HG02840 (cell line): ENCODE measurements around the gene GPR152.
"Not testable (repeated sequence)": the region's sequence is repeated elsewhere in the genome, so short reads cannot be mapped to it uniquely, and the experiment has no call there.

ENCODE experiments used
- ATAC-seq: cut with Tn5 transposase; IDR thresholded peaks from one replicate; pipeline ENCODE4 v1.9.1; 2021; ENCODE audit warnings: mild to moderate bottlenecking, moderate library complexity, moderate number of reproducible peaks; ENCODE audit not compliant: unreplicated experiment, low FRiP score

The GPR152 gene

DNA sequence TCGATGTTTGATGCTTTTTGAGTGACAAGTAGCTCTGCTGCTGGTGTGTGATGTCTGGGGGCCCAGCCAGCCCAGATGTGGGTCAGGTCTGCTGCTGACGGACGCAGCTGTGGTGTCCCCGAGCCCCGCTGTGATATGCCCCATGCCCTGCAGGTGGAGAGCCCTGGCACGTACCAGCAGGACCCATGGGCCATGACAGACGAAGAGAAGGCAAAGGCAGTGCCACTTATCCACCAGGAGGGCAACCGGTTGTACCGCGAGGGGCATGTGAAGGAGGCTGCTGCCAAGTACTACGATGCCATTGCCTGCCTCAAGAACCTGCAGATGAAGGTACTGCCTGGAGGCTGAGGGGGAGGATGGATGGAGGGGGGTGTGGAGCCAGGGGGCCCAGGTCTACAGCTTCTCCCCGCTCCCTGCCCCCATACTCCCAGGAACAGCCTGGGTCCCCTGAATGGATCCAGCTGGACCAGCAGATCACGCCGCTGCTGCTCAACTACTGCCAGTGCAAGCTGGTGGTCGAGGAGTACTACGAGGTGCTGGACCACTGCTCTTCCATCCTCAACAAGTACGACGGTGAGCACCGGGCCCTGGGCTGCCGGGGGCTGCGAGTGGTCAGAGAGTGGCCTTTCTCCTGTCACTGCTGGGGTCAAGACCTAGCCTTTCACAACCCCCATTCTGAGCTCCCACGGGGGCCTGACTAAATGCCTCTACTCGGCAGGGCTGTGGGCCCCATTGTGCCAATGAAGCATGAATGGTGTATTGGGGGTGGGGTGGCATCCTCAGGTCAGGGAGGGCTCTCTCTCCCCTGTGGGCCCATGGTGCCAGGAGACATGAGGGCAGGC lies 37.6 kb upstream of the GPR152 start:
- ATAC-seq: no peak

DNA sequence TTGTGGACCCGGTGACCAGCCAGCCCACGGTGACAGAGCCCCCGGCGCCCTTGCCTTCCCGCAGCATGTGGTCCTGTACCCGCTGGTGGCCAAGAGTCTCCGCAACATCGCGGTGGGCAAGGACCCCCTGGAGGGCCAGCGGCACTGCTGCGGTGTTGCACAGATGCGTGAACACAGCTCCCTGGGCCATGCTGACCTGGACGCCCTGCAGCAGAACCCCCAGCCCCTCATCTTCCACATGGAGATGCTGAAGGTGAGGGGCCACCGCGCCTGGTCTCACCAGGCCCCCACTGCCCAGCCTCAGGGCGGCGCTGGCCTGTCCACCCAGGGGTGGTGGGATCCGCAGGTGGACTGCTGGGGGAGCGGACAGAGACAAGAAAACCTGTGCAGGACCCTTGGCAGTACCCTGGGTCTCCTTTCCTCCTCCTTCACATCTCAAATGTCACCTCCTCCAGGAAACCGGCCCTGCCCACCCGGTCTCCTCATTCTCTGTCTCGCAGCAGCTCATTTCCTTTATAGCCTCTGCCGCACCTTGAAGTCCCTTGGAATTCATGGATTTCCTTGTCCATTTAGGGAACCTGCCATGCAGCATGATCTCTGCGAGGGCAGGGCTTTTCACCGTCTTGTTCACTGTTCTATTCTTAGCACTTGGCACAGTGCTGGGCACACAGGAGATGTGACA lies 36.8 kb upstream of the GPR152 start:
- no peak for ATAC-seq

DNA sequence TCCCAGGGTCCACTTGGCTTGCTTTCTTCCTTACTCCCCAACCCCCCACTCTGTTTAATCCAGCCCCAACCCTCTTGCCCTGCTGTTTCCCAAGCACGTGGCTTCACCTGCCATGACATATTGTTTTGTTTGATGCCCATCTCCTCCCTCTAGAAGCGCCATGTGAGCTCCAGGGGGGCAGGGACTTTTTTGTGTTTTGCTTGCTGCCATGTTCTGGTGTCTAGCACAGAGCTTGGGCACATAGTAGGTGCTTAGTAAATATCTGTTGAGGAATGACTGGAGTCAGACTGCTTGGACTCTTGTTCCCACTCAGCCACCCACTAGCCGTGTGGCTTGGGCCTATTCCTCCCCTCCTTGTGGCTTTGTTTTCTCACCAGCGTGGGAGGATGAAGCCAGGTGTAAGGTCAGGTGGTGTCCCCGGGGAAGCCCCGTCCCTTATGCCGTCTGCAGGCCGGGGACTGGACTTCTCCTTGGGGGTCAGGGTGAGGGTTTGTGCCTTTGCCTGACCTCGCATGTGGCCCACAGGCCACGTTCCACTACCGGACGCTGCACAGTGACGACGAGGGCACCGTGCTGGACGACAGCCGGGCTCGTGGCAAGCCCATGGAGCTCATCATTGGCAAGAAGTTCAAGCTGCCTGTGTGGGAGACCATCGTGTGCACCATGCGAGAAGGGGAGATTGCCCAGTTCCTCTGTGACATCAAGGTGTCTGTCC lies 34.1 kb upstream of the GPR152 start:
- no peak for ATAC-seq

DNA sequence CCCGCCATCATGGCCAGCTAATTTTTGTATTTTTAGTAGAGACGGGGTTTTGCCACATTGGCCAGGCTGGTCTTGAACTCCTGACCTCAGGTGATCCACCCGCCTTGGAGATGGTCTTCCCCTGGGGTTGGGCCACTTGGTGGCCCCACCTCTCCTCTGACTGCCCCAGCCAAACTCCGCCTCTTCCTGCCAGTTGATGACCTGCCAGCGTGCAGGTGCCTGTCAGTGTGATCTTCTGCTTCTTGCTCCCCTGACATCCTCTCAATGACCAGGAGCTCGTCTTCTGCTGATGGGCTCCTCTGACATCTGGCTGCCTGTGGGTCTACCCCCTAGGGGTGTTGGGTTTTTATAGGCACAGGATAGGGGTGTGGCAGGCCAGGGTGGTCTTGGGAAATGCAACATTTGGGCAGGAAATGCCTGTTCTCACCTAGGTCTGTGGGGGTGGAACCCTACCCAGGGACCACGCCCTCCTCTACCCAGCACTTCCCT lies 33.4 kb upstream of the GPR152 start:
- ATAC-seq: not testable (repeated sequence)

DNA sequence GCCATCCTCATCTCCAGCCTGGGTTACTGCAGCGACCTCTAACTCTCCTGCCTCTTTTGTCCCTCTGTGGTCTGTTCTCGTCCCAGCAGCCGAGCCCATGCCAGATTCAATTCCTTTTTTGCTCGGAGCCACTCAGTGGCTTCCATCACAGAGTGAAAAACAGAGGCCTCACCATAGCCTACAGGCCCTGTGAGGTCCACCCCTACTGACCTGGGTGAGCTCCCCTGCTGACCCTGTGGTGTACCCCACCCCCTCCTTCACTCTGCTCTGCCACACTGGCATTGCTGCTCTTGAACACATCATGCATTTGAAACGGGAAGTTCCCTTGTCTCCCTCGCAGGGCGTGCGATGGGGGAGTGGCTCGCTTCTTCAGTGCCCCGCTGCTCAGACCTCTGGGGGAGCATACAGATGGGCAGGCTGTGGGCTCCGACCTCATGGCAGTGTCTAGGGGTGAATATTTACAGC lies 32.4 kb upstream of the GPR152 start:
- no peak for ATAC-seq

DNA sequence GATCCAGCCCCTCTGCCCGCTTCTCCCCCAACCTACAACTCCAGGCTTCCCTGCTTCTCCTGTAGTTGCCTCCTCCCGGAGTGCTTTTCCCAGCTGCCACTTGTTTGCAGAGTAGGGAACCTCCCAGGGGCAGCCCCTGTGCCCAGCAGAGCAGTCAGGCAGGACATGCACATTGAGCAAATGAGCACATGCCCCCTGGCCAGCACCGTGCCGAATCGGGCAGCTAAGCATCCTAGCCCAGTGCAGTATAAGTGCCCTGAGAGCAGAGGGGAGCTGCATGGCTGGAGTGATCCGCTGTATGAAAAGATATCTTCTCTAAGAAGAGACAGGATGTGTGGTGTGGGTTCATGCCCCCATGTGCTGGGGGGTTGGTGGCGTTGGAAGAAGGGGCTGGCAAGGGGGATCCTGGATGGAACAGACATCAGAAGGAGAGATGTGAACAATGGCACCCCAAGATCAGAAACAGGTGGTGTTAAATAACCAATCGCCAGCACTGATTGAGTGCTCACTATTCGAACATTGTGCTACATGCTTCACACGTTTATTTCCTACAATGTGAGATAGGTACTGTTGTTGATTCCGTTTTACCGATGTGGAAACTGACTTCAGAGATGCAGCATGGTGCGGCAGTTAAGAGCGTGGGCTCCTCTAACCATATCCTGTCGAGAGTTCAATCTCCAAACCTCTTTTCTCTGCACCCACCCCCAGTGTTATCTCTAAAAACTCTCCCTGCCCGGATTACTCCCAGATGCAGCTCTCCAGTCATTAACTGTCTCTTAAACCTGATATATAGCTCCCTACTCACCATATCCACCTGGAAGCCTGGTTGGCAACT lies 31.5 kb upstream of the GPR152 start:
- no peak for ATAC-seq

DNA sequence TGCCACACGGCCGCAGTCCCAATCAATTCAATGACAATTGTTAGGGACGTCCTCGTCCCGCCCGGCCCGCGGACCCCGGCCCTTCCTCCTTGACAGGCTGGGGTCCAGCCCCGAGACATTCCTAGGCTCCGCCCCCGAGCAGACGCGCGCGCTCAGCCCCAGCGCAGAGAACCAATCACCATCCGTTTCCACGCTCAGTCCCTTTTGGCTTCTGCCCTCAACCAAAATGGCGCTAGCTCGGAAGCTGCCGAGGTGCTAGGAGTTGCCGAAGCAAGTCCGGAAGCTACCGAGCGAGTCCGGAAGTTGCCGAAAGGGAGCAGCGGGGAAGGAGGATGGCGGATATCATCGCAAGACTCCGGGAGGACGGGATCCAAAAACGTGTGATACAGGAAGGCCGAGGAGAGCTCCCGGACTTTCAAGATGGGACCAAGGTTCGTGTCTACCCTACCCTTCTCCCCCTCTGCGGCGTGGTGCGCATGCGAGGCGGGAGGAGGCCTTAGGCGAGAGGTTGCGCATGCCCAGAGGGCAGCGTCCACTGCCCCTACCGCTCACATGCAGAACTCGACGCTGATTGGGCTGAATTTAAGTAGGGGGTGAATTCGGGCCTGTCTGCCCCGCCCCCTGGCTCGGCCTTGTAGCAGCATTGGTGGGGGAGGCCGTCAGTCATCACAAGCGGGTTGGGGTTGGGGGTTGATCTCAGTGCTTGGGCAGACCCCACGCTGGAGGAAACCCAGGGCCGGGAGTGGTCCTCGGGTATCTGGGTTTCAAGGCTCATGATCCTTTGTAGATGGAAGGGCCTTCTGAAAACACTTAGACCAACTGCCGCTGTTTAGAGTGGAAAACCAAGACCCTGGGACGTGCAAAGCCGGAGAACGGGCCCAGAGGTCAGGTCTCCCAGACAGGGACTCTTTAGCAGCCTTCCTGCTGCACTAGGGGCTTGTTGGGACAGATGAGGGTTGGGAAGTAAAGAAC lies 30.6 kb upstream of the GPR152 start, which contains the start of gene AIP:
Gene AIP, plus strand, starts transcription at position 200 of the 972 bp plus-strand sequence. Its CDS starts 133 bp downstream, at position 333.
- peak; percentile 77 for ATAC-seq

DNA sequence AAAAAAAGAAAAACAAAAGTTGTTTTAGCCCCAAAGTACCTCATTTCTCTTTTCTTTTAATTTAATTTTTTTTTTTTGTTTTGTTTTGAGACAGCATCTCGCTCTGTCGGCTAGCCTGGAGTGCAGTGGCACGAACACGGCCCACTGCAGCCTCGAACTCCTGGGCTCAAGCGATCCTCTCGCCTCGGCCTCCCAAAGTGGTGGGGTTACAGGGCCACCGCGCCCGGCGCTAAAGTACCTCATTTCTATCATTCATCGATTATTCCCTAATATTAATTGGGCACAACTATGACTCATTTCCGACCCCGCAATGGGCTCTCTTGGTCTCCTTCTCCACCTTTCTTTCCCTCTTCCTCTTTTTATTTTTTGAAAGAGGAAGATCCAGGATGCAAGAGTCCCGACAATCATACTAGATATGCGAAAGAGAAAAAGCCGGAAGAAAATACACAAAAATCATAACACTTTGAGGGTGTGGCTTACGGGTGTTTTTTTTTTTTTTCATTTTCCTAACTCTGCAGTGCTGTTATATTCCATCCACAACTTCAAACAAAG lies 29.8 kb upstream of the GPR152 start:
- ATAC-seq: peak; percentile 1

DNA sequence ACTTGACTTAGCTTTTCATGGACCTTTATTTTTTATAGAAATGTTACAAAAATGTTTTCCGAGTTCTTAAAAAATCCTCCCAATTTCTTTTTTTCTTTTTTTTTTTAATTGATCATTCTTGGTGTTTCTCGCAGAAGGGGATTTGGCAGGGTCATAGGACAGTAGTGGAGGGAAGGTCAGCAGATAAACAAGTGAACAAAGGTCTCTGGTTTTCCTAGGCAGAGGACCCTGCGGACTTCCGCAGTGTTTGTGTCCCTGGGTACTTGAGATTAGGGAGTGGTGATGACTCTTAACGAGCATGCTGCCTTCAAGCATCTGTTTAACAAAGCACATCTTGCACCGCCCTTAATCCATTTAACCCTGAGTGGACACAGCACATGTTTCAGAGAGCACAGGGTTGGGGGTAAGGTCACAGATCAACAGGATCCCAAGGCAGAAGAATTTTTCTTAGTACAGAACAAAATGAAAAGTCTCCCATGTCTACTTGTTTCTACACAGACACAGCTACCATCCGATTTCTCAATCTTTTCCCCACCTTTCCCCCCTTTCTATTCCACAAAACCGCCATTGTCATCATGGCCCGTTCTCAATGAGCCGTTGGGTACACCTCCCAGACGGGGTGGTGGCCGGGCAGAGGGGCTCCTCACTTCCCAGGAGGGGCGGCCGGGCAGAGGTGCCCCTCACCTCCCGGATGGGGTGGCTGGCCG lies 25.0 kb upstream of the GPR152 start:
- ATAC-seq: not testable (repeated sequence)

DNA sequence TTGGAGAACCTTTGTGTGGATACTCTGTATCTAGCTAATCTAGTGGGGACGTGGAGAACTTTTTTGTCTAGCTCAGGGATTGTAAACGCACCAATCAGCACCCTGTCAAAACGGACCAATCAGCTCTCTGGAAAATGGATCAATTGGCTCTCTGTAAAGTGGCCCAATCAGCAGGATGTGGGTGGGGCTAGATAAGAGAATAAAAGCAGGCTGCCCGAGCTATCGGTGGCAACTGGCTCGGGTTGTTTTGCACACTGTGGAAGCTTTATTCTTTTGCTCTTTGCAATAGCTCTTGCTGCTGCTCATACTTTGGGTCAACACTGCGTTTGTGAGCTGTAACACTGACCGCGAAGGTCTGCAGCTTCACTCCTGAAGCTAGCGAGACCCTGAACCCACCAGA lies 24.2 kb upstream of the GPR152 start:
- not testable (repeated sequence) for ATAC-seq

DNA sequence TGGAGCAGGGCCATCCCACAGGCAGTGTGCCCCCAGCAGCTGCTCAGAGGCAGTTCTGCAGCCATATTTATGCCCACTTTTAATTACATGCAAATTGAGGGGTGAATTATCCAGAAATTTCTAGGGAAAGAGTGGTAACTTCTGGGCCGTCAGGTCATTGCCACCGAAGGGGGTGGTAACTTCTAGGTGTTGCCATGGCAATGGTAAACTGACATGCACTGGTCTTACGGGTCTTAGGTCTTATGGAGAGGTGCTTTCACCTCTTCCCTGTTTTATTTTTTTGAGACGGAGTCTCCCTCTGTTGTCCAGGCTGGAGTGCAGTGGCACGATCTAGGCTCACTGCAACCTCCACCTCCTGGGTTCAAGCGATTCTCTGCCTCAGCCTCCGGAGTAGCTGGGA lies 20.4 kb upstream of the GPR152 start:
- ATAC-seq: no peak

DNA sequence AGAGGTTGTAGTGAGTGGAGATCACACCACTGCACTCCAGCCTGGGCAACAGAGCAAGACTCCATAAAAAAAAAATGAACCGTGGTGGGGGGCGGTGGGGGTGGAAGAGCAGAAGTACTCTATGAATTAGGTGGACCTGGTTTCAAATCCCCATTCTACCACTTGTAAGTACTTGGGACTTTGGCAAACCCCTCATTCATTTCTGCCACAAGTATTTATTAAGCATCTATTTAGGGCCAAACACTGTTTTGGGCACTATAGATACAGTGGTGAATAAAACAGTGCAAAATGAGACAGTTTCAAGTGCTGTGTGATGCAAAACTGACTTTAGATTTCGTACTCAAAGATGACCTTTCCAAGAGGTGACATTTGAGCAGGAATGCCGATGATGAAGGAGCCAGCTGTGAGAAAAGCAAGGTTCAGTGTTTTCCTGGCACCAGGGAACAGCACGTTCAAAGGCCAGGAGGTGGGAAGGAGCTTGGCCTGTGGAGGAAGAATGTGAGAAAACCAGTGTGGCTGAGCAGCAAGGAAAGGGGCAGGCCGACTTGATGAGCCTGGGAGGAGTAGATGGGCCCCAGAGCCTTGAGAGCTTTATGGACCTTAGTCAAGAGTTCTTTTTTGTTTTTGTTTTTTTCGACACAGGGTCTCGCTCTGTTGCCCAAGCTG lies 17.9 kb upstream of the GPR152 start:
- ATAC-seq: no peak

DNA sequence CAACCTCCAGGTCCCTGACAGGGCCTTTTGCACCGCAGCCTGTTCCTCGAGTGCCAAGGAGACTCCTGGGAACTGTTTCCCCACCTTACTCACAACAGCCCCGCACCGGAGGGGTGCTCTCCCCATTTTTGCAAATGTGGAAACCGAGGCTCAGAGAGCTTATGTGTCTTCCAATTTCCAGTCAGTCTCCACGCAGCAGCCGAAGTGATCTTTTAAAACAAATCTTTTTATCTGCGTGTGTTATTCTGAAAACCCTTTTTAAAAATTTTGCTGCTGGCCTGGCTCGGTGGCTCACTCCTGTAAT lies 16.9 kb upstream of the GPR152 start:
- ATAC-seq: peak; percentile 5

DNA sequence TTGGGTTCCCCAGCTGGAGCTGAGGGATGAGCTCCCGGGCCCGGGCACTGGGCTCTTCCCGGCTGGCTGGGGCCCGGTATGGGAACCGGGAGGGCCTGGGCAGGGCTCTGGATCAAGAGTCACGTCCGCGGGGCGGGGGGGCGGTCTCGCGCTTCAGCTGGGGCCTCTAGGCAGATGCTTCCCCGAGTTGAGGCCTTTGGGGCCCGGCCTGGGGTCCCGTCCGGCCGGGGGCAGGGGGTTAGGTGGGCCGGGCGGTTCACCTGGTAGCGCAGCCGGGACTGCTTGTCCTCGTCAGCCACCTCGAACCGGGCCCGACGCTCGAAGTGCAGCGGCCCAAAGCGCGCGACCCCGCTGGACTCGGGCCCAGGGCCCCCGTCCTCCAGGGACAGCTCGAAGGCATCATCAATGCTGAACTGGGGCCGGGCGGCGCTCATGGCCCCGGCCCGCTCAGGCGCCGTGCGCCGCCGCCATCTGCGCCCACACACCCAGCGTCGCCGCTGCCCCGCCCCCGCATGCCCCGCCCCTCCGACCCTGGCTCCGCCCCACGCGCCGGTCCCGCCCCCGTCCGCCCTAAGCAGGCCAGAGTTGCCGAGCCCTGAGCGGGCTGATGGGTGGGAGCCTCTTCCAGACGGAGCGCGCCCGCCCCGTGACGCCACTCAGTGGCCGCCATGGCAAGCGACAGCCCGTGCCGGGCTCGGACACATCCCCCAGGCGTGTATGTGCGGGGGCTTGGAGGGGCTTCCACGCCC lies 16.4 kb upstream of the GPR152 start, which contains the start of gene TMEM134:
Gene TMEM134, minus strand, starts transcription at position 493 of the 749 bp plus-strand sequence. Its CDS starts 59 bp downstream, at position 434.
- ATAC-seq: peak; percentile 68

DNA sequence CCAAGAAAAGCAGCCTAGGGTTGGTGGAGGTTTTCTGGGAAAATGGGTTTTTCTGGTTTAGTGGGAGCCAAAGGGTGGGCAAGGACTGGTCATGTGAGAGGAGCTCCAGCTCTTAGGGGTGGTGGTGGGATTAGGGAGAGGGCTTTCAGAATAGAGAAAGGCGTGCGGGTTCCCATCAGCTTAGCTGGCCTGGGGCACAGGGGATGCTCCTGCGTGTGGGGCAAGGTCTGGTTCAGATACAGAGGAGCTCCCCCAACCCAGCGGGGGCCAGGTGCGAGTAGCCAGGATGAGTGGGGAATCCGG lies 15.9 kb upstream of the GPR152 start:
- ATAC-seq: no peak

DNA sequence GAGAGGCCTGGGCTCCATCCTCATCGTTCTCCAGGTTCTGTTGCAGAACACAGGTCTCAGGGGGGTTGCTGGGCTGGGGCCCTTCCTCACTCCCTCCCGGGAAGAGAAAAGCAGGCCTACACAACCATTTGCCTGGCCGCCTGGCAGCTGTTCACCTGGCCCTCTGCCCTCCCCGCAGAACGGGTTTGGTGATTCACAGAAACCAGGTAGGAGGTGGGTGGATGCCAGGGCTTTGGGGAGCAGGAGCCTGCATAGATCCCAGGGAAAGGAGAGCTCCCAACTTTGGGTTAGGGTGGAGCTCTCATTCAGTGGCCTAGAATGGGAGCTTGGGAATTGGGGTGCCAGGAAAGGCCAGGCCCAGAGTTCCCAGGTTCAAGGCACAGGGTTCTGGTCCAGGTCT lies 15.5 kb upstream of the GPR152 start:
- ATAC-seq: no peak
